Fibroblast of skin of scalp (primary cell): ENCODE results near the gene CARM1.

Source experiments
- DNase-seq: peaks from one replicate; pipeline ENCODE4 v3.0.0-alpha.2; 2013

CARM1 gene

DNA sequence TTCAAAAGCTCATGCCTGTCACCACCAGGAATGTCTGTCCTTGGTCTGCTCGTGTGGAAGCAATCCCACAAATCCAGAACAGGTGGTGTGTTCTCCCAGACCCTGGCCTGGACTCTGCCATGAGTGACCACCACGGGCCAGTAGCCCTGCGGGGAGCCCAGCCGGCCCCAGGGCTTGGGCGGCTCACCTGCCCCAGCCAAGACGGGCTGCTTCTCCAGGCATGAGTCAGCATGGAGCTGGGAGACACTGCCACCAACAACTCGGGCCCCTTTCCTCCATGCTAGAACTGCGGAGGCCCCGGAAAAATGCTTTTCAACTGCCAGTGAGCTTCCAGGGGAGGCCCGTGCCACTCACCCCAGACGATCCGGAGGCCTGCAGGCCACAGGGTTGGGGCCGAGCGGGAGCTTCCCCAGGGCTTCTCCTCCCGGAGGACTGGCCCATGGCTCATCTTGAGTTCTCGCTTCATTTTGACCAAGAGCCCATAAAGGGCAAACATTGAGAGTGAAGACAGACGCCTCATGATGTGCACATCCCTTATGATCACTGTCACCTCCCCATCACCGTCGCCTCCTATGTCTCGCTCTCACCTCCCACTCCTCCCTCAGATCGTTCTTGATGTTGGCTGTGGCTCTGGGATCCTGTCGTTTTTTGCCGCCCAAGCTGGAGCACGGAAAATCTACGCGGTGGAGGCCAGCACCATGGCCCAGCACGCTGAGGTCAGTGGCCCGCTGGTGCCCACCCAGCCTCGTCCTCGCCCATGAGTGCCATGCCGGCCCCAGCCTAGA is 40.4 kb downstream of the CARM1 start:
- DNase-seq, result no peak

DNA sequence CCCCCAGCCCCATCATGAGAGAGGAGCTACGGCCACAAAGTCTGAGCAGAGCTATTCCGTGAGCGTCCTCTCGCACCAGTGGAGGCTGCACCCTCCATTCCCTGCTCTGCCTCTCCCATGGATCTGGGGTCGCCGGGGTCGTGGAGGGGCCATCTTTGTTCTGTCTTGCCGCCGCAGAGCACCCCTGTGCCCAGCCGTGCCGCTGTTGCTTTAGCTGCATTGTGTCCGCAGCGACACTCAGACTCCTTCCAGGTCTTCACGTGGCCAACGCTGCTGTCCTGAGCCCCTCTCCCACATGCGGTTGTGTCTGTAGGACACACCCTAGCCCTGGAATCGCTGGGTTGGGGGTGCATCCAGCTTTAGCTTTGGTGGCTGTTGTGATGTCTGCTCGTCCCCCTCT is 41.3 kb downstream of the CARM1 start:
- DNase-seq, result no peak

DNA sequence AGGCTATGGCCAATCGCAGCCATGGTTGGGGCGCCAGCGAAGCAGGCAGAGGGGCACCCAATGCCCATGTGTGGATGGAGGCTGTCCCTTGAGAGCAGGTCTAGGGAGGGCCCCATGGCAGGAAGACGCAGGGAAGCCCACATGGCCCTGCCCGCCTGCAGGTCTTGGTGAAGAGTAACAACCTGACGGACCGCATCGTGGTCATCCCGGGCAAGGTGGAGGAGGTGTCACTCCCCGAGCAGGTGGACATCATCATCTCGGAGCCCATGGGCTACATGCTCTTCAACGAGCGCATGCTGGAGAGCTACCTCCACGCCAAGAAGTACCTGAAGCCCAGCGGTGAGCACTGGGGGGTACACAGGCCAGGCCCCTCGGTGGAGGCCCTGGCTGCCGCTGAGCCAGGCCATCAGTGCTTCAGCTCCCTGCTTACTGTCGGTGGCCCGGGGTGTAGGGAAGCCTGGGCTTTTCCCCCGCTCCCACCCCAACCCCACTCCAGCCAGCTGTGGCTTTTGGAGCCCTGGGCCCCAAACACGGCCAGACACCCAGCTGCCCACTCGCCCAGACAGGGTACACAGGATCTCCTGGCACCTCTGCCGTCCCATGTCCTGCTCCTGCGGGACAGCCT is 42.5 kb downstream of the CARM1 start:
- no peak for DNase-seq

DNA sequence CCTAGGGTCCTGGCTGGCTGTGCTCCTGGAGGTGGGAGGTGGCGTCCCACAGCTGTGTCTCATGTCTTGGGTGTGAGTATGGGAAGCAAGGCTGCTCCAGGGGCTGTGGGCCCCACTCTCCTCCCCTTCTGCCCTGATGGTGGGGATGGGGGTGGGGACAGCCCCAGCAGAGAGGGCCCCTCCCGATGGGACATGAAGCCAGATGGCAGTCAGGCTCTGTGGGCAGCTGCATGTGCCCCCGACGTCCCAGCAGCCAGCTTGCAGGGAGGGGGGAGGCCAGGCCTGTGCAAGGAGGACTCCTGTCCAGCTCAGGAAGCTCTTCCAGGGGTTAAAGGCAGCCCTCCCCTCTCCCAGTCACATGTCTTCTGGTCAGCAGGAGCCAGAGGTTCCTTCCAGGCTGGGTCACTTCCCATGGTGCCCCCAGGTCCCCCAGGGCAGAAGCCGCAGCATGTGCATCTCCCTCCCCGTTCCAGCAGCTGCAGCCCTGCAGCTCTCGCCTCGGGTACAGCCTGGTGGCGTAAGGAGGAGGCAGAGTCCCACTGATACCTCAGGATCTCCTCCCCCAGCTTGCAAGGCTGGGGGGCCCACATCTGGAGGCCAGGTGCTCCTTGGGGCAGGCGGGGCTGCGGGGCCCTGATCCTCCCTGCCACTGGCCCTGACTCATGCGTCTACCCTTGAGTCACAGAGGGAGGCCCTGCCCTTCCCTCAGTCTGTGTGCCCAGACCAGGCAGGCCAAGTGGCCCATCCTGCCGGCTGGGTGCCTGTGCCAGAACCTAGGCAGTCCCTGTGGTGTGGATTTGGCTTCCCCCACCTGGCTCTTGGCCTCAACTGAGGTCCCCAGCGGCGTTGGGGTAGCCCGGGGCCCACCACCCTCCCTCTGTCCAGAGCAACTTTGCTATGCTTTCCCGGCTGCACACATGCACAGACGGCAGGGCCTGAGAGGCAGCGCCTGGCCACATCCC is 44.1 kb downstream of the CARM1 start:
- peak; percentile 70 for DNase-seq

DNA sequence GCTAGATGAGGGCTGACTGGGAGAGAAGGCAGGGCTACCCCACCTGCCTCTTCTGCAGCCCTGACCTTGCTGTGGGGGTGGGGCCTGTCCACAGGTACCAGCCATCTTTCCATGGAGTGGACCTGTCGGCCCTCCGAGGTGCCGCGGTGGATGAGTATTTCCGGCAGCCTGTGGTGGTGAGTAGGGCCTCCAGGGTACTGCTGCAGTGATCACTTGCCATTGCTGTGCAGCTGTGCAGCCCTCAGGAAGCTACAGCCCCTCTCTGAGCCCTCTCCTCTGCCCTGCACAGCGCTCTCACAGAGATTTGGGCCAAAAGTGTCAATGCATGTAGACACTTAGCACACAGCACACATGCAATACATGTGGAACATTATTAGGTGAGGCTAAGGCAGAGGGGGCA is 45.2 kb downstream of the CARM1 start:
- DNase-seq, result no peak

DNA sequence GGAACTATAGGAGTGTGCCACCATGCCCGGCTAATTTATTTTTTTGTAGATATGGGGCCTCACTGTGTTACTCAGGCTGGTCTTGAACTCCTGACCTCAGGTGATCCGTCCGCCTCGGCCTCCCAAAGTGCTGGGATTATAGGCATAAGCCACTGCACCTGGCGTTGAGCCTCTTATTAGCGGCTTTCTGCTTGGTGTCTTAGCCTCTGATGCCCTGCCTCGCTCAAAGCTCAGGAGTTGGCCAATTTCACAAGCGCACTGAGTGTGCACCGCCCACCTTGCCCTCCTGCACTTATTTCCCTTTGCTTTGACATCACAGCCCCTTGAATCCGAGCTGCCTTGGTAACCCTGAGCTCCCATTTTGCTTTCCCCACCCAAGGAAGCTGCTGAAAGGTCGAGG is 47.0 kb downstream of the CARM1 start:
- DNase-seq, result no peak

DNA sequence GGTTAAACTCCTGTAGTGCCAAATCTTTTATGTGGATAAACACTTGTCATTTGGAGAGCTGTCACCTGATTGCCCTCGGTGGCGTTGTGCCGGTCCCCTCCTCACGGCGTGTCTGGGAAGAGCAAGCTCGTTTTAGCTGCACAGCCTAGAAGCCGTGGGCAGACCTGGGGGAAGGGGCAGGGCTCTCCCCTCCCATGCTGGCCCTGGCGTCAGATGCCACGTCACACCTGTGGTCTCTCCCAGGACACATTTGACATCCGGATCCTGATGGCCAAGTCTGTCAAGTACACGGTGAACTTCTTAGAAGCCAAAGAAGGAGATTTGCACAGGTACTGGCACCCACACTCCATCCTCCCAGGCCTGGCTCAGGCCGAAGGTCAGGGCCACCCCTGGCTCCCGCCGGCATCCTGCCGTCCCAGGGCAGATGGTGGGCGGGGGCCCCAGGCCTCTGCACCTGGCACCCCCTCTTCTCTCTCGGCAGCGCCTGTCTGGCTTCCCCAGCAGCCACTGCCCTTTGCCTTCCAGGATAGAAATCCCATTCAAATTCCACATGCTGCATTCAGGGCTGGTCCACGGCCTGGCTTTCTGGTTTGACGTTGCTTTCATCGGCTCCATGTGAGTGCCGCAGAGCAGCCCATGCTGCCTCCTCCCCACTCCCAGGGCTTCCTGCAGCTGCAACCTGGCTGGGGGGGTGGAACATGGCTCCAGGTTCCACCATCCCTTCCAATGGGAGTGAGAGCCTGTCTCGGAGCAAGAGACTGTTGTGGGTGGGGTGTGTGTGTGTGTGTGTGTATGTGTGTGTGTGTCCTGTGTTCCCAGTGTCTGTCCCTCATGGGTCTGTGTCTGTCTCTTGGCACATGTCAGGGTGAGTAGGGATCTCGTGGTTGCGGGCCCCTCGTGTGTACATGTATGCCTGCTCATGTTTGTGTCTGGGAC is 48.3 kb downstream of the CARM1 start:
- no peak for DNase-seq

DNA sequence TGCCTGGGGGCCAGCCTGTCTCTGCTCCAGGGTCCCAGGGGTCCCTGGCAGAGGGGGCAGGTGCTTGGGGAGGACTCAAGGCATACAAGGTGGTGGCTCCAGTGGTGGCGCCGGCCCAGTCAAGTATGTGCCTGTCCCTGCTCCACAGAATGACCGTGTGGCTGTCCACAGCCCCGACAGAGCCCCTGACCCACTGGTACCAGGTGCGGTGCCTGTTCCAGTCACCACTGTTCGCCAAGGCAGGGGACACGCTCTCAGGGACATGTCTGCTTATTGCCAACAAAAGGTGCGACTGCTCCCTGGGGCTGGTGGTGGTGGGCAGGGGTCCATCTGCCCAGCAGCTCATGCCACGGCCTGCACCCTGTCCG is 48.9 kb downstream of the CARM1 start:
- no peak for DNase-seq

DNA sequence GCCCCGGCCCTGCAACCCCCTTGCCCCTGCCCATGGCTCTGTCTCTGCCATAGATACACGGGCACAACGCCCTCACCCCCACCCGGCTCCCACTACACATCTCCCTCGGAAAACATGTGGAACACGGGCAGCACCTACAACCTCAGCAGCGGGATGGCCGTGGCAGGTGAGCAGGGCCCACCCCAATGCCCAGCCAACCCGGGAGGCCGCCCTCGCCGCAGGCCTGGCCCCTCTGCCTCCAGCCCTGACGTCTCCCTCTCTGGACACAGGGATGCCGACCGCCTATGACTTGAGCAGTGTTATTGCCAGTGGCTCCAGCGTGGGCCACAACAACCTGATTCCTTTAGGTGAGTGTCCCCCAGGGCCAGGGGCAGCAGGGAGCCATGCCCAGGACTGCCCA is 49.4 kb downstream of the CARM1 start:
- DNase-seq, result no peak

DNA sequence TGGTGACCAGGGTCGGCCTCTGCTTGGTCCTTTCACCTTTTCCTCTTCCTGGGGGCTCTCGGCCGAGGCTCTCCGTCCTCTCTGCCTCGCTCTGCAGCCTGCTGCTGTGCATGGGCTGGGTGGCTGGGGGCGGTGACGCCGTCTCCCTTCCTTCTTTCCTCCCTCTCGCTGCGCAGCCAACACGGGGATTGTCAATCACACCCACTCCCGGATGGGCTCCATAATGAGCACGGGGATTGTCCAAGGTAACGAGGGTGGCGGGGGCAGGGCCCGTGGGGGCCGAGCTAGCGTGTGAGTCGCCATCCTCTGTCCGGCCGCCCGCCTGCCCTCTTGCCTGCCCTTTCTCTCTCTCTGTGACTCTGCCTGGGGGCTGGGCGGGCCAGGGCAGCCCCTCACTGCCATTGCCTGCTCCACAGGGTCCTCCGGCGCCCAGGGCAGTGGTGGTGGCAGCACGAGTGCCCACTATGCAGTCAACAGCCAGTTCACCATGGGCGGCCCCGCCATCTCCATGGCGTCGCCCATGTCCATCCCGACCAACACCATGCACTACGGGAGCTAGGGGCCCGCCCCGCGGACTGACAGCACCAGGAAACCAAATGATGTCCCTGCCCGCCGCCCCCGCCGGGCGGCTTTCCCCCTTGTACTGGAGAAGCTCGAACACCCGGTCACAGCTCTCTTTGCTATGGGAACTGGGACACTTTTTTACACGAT is 50.0 kb downstream of the CARM1 start:
- no peak for DNase-seq

DNA sequence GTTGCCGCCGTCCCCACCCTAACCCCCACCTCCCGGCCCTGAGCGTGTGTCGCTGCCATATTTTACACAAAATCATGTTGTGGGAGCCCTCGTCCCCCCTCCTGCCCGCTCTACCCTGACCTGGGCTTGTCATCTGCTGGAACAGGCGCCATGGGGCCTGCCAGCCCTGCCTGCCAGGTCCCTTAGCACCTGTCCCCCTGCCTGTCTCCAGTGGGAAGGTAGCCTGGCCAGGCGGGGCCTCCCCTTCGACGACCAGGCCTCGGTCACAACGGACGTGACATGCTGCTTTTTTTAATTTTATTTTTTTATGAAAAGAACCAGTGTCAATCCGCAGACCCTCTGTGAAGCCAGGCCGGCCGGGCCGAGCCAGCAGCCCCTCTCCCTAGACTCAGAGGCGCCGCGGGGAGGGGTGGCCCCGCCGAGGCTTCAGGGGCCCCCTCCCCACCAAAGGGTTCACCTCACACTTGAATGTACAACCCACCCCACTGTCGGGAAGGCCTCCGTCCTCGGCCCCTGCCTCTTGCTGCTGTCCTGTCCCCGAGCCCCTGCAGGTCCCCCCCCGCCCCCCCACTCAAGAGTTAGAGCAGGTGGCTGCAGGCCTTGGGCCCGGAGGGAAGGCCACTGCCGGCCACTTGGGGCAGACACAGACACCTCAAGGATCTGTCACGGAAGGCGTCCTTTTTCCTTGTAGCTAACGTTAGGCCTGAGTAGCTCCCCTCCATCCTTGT is 50.7 kb downstream of the CARM1 start:
- no peak for DNase-seq

DNA sequence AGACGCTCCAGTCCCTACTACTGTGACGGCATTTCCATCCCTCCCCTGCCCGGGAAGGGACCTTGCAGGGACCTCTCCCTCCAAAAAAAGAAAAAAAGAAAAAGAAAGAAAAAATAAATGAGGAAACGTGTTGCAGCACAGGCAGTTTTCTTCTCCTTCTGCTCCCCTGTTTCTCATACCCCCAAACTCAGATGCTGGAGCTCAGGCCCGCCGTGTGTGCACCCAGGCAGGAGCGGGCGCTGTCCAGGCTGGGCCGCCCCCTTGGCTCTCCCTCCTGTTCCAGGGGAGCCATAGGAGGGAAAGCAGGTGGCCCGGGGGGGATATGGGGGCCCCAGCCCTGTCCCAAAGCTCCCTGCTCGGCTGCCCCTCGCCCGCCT is 51.3 kb downstream of the CARM1 start:
- DNase-seq, result no peak

DNA sequence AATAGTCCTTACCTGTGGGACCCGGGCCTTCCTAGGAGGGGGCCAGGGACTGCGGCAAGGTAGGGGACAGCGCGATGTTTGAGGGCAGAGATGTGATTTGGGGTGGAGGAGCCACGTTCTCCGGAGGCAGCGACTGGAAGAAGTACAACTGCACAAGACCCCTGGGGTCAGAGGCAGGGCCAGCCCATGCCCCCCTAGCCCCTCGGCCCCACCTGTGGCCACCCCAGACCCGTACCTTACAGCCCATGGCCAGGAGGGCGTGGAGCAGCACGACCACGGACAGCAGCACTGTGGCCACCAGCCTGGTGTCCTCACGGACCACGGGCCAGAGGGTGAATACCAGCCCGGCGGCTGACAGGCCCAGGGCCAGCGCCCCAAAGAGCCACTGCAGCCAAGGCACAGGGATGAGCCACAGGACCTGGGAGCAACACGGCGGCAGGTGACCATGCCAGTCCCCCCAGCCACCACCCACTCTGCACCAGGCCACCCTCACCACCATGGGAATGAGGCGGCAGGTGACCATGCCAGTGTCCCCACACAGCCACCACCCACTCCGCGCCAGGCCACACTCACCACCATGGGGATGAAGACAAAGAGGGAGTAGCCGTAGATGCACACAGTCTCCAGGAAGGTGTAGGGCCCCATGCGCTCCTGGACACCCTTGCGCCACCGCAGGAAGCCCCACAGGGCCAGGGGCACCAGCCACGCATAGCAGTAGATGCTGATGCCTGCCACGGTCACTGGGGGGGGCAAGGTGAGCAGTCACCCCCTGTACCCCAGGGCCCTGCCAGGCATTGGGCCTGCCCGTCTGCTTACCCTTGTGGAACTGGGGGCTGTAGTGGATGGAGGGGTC is 52.1 kb downstream of the CARM1 start:
- no peak for DNase-seq

DNA sequence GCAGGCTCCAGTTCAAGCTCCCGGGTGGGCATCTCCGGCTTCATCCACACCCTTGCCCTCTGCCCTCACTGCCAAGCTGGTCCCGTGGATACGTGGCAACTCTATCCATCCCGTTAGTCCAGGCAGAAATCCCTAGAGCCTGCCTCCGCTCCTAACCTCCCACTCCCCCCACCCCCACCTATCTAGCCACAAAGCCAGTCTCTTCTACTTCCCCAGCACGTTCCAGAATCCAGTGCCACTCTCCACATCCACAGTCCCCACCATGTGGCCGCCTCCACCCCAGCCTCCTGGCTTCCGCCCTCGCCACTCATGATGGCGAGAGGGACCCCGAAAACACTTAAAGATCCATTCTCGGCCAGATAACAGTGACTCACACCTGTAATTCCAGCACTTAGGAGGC is 53.2 kb downstream of the CARM1 start:
- DNase-seq, result no peak

DNA sequence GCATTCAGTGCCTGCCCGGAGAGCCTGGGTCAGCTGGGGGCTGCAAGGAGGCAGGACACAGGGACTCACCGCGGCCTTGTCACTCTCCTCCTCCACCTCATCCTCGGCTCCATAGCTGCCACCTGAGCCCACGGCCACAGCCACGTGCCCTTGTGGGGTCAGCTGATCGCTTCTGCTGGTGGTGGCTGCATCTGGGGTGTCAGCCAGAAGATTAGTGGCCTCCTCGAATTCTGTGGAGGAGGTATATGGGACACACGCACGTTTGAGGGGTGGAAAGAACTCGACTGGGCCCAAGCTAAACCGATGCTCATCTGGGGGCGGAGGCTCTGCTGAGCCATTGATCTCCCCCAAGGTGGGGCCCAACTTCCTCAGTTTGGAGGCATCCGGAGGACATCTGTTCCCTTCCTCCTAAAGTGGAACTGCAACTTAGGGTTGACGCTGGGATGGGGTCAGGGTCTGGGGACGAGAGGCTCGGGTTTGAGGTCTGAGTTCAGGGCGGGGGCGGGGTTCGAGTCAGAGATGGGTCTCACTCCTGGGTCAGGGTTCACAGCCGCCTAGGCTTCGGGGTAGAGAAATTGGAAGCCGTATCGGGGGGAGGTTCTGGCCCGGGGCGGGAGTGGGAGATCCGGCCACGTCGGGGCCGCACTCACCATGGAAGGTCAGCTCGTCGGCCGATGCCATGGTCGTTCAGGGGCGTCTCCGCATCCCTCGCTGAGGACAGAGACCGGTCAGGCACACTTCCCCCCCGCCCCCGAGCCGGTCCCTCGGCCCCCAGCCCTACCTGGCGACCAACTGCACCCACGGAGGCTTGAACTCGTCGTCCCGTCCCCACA is 56.6 kb downstream of the CARM1 start:
- no peak for DNase-seq

DNA sequence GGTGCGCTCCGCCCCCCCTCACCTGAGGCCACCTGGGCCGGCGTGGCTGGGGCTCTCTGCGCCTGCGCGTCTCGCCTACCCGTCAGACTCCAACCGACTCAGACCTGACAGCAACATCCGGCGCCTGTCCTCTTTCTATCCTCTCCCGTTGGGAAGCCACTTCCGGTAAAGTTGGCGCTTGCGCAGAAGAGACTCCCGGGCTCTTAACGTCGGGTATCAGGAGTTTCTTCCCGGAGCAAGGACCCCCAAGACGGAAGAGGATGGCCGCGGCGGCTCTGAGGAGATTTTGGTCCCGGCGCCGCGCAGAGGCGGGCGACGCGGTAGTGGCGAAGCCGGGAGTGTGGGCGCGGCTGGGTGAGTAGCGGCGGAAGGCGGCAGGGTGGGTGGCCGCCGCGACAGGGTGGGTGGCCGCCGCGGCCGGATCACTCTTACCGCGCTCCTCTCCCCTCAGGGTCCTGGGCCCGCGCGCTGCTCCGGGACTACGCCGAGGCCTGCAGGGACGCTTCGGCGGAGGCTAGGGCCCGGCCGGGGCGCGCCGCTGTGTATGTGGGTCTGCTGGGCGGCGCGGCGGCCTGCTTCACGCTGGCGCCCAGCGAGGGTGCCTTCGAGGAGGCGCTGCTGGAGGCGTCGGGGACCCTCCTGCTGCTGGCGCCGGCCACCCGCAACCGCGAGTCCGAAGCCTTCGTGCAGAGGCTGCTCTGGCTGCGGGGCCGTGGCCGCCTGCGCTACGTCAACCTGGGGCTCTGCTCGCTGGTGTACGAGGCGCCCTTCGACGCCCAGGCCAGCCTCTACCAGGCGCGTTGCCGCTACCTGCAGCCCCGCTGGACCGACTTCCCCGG is 57.4 kb downstream of the CARM1 start, which contains the start of the genes TIMM29 and YIPF2:
Gene TIMM29, plus strand, starts transcription at position 249 of the 839 bp plus-strand sequence. Its CDS starts 12 bp downstream, at position 261.
Gene YIPF2, minus strand, starts transcription at position 77 of the 839 bp plus-strand sequence. CDS start 229 bp downstream, outside the sequence.
- peak; percentile 99 for DNase-seq

DNA sequence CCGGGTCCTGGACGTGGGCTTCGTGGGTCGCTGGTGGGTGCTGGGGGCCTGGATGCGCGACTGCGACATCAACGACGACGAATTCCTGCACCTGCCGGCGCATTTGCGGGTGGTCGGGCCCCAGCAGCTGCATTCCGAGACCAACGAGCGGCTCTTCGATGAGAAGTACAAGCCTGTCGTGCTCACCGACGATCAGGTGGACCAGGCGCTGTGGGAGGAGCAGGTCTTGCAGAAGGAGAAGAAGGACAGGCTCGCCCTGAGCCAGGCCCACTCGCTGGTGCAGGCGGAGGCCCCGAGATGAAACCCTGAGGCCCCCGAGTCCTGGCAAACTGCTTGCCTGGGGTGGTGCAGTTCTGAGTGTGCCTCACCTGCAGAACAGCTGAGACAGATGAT is 58.0 kb downstream of the CARM1 start:
- no peak for DNase-seq
